ENCODE data around the gene FAM13C. TPM values are rescaled to one million over a fixed set of nuclear protein-coding genes. Genes with fewer than 3 reads are reported as not detected.
A peak's percentile ranks its signal among the peaks of the same experiment; 100 is the strongest.

The FAM13C gene
- total RNA-seq, 4 donors from 2014 or later = 6.0 to 125 (median 17.6) TPM

- Histone ChIP-seq H3K9me3 (no peaks in the 10 kb centered on the region), H3K27ac (peak overlapping the region; percentile 70 to 90 (median 76)), H3K27me3 (no peaks in the 10 kb centered on the region), H3K4me3 (no peak overlapping the region), H3K36me3 (no peaks in the 10 kb centered on the region), H3K4me1 (peaks cover 37% of the 10 kb centered on the region in 2 donors)
- in situ Hi-C loops (cut with MboI; ENCODE audit: low sequenced_read_pairs in 4 of 4) = no loop called here
- TF ChIP-seq POLR2A (IDR thresholded peaks at IDR 0.05) (no peak), CTCF (IDR thresholded peaks at IDR 0.05 in 4 of 5, conservative IDR thresholded peaks at IDR 0.05 in 1 of 5) (no peak)
- DNase-seq (no peak), ATAC-seq (no peak)
- intact Hi-C loops (cut with DNase I; ENCODE audit: low total_unique reads) = no loop called here
These were observed 76.5 kb downstream of the FAM13C start for GRCh38 chr10:59285848-59286247.

GRCh38 chr10:59285073-59285472 lies 77.3 kb downstream of the FAM13C start:
- no peaks in the 10 kb centered on the region for H3K36me3 ChIP-seq
- ATAC-seq = peak; percentile 57 to 67
- peak overlapping the region; percentile 70 to 90 (median 76) for H3K27ac ChIP-seq
- DNase-seq = peak; percentile 65 to 89
- no peak for TF ChIP-seq CTCF (IDR thresholded peaks at IDR 0.05 in 4 of 5, conservative IDR thresholded peaks at IDR 0.05 in 1 of 5)
- TF ChIP-seq POLR2A (IDR thresholded peaks at IDR 0.05) = no peak
- H3K4me1 ChIP-seq = peaks cover 40 to 45% of the 10 kb centered on the region in 2 donors
- intact Hi-C loops (cut with DNase I; ENCODE audit: low total_unique reads) = no loop called here
- H3K9me3 ChIP-seq = no peaks in the 10 kb centered on the region
- H3K4me3 ChIP-seq = peak overlapping the region in 3 of 4 donors; percentile 14 to 23 (median 22)
- in situ Hi-C loops (cut with MboI; ENCODE audit: low sequenced_read_pairs in 4 of 4) = no loop called here
- no peaks in the 10 kb centered on the region for H3K27me3 ChIP-seq

GRCh38 chr10:59284118-59284975 lies 78.0 kb downstream of the FAM13C start:
- Histone ChIP-seq H3K27me3 (no peaks in the 10 kb centered on the region), H3K27ac (peak overlapping the region; percentile 70 to 90 (median 76)), H3K4me3 (peak overlapping the region in 3 of 4 donors; percentile 14 to 23 (median 22)), H3K36me3 (no peaks in the 10 kb centered on the region), H3K4me1 (peaks cover 44 to 52% of the 10 kb centered on the region in 2 donors), H3K9me3 (no peaks in the 10 kb centered on the region)
- ATAC-seq (peak; percentile 70 to 76), DNase-seq (peak; percentile 64 to 69)
- in situ Hi-C loops (cut with MboI; ENCODE audit: low sequenced_read_pairs in 4 of 4) (no loop called here), intact Hi-C loops (cut with DNase I; ENCODE audit: low total_unique reads) (loop anchor here (5.0 kb wide), 1 partner anchor 78 kb away; the partner anchor contains the start of gene FAM13C)
- TF ChIP-seq CTCF (IDR thresholded peaks at IDR 0.05 in 4 of 5, conservative IDR thresholded peaks at IDR 0.05 in 1 of 5) (no peak), POLR2A (IDR thresholded peaks at IDR 0.05) (no peak)

GRCh38 chr10:59283456-59284091 lies 78.8 kb downstream of the FAM13C start:
- Histone ChIP-seq H3K4me1 (peaks cover 44 to 55% of the 10 kb centered on the region in 2 donors), H3K27ac (peak overlapping the region; percentile 70 to 90 (median 76)), H3K9me3 (no peaks in the 10 kb centered on the region), H3K27me3 (no peaks in the 10 kb centered on the region), H3K36me3 (no peaks in the 10 kb centered on the region), H3K4me3 (peak overlapping the region in 1 of 4 donors; percentile 23)
- no peak for TF ChIP-seq CTCF (IDR thresholded peaks at IDR 0.05 in 4 of 5, conservative IDR thresholded peaks at IDR 0.05 in 1 of 5)
- TF ChIP-seq POLR2A (IDR thresholded peaks at IDR 0.05) = peak in 1 of 2 donors; percentile 22
- in situ Hi-C loops (cut with MboI; ENCODE audit: low sequenced_read_pairs in 4 of 4) = no loop called here
- peak; percentile 59 to 67 for ATAC-seq
- intact Hi-C loops (cut with DNase I; ENCODE audit: low total_unique reads) = loop anchor here (5.0 kb wide), 1 partner anchor 79 kb away; the partner anchor contains the start of gene FAM13C
- DNase-seq = peak; percentile 71 to 73
